GM18868 (cell line): ENCODE measurements around the gene KDF1.
"Not testable (repeated sequence)": the region's sequence is repeated elsewhere in the genome, so short reads cannot be mapped to it uniquely, and the experiment has no call there.

ENCODE experiments used
- ATAC-seq: cut with Tn5 transposase; IDR thresholded peaks from one replicate; pipeline ENCODE4 v1.9.1; 2021; ENCODE audit warnings: mild to moderate bottlenecking, moderate library complexity; ENCODE audit not compliant: unreplicated experiment

The KDF1 gene

GRCh38 chr1:26959270-26959669 lies 998 bp downstream of the KDF1 start:
- ATAC-seq: no peak

- no peak for ATAC-seq
Measured at GRCh38 chr1:26957306-26957705, 3.0 kb downstream of the KDF1 start.

DNA sequence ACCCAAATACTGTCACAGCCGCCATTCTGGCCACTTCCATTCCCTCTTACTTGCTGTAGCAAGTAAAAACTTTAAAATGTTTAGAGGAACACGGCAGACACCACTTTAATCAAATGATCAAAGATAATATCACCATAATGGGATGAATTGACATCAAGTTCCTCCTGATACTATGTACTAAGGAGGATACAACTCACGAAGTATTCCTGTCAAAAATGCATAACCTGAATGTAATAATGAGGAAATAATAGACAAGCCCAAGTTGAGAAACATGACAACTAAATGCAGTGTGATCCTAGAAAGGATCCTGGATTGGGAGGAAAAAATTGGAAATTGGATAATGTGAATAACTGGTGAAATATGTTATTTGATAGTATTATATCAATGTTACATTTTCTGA lies 3.9 kb downstream of the KDF1 start:
- ATAC-seq: no peak

DNA sequence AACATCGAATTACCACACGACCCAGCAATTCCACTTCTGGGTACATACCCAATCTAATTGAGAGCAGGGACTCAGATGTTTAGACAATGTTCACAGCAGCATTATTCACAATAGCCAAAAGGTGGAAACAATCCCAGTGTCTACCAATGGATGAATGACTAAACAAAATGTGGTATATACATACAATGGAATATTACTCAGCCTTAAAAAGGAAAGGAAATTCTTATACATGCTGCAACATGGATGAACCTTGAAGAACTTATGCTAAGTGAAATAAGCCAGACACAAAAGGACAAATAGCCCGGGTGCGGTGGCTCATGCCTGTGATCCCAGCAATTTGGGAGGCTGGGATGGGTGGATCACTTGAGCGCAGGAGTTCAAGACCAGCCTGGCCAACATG lies 6.9 kb downstream of the KDF1 start:
- no peak for ATAC-seq

DNA sequence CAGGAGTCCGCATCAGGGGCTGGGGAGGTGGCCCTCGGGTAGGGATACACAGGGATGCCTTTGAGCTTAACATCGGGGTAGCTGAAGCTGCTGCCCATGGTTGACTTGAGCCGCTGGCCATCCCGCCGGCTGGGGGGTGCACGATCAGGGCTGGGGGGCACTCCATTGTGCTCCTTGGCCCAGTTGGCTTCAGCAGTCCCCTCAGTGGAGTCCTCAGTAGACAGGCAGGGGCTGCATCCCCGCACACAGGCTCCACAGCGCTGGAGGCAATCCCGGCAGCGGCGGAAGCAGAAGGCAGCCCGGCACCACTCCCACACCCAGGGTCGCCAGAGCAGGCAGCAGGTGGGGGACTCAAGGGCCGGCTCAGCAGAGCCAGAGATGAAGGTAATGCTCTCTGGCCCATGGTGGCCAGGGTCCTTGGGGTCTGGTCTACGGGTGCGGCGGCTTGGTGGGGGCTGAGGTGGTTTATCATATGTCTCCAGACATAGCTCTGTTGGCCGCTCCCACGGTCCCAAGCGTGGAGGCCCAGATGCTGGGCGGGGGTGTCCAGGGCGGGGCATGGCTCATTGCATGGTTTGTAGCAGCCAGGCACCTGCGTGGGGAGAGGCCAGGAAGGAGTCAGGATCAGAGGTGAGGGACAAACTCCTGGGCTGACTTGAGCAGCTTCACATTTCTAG lies 8.3 kb downstream of the KDF1 start:
- no peak for ATAC-seq

DNA sequence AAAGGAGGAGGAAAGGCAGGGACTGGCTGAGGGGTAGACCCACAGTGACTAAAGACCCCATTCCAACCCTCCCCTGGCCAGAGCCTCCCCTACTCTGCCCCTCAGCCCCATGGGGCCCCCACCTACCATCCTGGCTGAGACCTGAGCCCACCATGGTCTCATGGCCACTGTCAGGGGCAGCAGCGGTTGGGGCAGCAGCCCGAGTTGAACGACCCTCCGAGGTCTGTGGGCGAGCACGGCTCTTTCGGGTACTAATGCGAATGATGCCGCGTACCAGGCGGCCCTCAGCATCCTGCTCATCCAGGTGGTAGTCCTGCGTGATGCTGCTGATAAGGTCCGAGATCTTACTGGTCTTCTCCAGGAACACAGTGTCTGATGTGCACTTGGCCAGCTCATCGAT lies 9.1 kb downstream of the KDF1 start:
- no peak for ATAC-seq

- no peak for ATAC-seq
Measured at GRCh38 chr1:26950602-26951001, 9.7 kb downstream of the KDF1 start.

GRCh38 chr1:26949926-26950319 lies 10.3 kb downstream of the KDF1 start:
- no peak for ATAC-seq

DNA sequence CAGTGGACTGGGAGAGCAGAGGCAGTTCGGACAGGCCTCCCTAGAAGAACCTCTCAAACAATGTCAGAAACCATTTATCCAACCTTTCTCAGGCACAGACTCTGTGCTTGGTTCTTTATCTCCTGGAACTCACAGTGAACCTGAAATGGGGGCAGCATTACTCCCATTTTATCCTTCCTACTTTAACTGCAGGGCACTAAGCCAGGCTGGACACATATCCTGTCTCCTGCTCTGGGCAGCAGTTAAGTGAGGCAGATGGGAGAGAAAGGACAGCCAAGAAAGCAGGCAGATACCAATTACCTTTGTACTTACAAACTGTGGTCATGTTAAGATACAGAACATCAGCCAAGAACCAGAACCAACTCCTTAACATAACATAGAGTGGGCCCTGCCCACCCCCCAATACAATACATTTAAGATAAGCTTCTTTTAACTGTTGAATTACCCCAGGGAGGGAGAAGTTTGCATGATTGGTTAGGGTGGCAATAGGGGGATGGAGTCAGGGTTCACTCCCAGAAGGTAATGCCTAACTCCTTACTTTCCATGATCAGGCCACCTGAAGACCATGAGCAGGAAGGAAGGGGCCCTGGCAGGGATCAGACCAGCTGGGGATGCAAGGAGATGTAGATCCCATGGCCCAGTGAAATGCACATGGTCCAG lies 10.9 kb downstream of the KDF1 start:
- no peak for ATAC-seq

- not testable (repeated sequence) for ATAC-seq
Measured at GRCh38 chr1:26948725-26949057, 11.6 kb downstream of the KDF1 start.

DNA sequence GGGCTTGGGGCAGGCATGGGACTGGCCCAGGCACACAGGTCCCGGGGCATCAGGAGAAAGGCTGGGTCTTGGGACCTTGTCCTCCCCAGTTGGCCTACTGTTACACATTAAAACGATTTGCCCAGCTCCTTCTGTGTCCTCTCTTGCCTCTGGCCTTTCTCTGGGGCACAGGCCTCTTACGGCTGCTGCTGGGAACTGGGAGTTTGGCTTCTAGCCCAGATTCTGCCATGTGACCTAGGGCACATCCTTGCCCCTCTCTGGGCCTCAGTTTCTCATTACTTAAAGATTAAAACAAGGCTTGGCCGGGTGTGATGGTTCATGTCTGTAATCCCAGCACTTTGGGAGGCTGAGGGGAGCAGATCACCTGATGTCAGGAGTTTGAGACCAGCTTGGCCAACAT lies 14.0 kb downstream of the KDF1 start:
- ATAC-seq: no peak

GRCh38 chr1:26945728-26946127 lies 14.5 kb downstream of the KDF1 start:
- ATAC-seq: no peak

- ATAC-seq: no peak
Measured at GRCh38 chr1:26945138-26945537, 15.1 kb downstream of the KDF1 start.

DNA sequence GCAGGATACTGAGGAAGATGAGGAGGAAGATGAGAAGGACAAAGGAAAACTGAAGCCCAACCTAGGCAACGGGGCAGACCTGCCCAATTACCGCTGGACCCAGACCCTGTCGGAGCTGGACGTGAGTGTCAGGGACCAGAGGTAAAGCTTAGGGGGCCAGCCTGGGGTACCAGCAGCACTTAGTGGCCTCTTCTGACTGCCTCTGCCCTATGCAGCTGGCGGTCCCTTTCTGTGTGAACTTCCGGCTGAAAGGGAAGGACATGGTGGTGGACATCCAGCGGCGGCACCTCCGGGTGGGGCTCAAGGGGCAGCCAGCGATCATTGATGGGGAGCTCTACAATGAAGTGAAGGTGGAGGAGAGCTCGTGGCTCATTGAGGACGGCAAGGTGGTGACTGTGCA lies 17.6 kb downstream of the KDF1 start:
- no peak for ATAC-seq

GRCh38 chr1:26941311-26941710 lies 19.0 kb downstream of the KDF1 start:
- no peak for ATAC-seq

DNA sequence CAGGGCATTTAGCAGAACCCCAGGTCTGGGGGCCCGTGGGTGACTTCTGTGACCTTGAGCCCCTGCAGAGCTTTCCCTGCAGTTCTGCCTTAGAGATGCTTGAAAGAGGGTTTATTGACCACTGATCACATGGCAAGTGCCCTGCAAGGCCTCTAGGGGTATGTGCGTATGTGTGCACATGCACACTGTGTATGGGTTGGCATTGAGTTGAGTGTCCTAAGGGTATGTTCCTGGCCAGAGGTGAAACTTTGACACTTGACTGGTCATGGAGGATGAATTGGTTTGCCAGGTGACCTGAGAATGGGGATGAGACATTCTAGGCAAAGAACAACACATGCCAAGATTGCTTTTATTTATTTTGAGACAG lies 21.6 kb downstream of the KDF1 start:
- no peak for ATAC-seq

DNA sequence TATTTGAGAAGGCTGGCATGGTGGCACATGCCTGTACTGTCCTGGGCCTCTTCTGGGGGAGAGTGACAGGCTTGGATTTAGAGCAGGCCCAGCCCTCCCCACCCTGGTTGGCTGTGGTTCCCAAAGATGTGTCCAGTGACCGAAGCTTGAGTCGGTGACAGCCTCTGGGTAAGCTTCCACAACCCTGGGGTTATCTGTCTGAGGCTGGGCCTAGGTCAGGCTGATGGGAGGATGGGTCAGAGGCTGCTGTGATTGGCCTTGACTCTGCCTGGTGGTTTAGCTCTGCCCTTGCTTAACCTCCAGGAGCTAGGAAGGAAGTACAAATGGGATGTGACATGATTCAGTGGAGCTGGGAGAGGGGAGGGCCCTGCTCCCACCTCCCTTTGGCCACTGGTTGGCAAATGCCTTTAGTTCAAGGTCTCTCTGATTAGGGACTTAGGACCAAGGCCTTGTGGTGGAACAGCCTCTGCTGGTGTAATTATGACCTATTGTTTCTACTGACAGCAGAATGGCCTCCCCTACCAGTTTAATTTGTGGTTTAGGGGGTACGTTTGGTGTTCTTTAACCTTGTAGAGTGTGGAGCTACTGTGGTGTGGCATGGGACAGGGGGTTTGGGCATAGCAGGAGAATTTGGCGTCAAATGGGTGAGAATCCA lies 22.1 kb downstream of the KDF1 start:
- ATAC-seq: no peak

DNA sequence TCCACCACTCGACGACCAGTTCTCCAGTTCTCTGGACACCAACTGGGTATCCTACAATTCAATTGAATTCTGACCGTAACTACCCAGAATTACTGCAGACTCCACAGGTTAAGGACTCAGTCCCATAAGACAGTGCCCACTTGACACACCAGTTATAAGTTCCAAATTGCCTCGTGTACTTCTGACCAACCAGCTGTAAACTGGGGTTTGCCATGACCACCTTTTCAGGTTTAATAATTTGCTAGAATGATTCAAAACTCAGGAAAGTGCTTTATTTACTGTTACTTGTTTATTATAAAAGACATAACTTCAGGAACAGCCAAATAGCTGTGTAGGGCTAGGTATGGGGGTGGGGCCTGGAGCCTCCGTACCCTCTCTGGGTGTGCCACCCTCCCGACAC lies 23.4 kb downstream of the KDF1 start:
- no peak for ATAC-seq

DNA sequence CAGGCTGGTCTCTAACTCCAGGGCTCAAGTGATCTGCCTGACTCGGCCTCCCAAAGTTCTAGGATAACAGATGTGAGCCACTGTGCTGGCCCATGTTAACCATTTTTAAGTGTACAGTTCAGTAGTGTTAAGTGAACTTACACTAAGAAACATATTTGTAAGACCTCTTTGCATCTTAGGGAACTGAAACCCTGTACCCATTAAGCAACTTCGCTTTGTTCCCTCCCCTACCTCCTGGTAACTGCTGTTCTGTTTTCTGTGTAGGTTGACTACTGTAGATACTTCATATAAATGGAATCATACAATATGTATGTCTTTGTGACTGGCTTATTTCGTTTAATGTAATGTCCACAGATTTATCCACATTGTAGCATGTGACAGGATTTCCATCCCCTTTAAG lies 27.7 kb downstream of the KDF1 start:
- no peak for ATAC-seq

DNA sequence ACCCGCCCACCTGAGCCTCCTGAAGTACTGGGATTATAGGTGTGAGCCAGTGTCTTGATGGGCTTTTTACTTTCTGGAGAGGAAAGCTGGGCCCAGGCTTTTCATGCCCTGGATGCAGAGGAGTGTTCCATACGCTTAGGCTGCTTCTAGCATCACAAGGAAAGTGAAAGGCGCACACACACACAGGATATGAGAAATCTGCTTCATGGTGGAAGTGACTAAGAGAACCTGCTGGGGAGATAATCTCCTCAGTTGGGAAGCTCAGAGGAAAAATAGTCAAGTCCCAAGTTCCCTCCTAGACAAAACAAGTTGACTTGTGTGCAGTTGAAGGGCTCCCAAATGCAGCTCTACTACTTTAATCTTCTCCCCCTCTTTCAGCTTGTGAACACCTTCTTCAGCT lies 36.6 kb downstream of the KDF1 start:
- ATAC-seq: no peak

DNA sequence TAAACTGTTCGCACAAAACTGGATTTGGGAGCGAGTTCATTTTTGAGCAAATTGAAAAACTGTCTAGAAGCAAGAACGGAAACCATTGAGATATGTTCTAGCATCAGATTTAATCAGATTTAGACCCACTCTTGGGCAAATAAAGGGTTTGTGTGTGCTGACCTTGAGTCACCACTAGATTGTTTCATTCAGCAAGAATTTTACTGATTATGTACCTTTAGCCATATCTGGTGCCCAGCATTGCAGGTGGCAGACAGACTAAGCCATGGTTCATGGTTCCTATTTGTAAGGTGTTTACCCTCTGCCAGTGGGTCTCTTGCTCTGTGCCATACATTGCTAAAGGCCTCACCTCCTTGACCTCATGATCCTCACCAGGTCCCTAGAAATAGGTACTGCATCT lies 37.4 kb downstream of the KDF1 start:
- ATAC-seq: no peak

DNA sequence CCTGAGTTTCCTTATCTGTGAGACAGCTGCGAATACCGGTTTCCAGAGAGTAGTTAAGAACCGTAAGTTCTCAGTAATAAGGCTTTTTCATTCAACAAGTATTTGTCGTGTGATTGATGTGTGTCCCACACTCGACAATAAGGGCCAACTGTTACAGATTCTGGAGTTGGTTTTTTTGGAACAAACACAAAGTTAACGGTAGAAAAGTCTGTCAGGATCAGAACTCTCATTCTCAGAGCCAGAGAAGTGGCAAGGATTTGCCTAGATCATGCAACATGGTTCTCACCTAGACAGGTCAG lies 37.9 kb downstream of the KDF1 start:
- ATAC-seq: no peak
